ENCODE results near the gene SPAG16. TPM values are rescaled to one million over a fixed set of nuclear protein-coding genes. Genes with fewer than 3 reads are reported as not detected.

The SPAG16 gene
- total and polyA plus RNA-seq, 2 of the 13 experiments (the other 11 are each of a cell fraction or from before 2014, with no cell fraction given): 9.6 to 26.5 TPM

DNA sequence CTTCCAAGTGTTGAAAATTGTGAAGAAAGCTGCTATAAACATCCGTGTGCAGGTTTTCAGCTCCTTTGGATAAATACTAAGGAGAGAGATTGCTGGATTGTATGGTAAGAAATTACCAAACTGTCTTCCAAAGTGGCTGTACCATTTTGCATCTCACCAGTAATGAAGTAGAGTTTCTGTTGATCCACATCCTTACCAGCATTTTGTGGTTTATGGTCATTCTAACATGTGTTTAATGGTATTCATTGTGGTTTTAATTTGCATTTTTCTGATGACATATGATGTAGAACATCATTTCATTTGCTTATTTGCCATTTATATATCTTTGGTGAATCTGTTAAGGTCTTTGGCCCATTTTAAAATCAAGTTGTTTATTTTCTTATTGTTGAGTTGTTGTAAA lies 260.7 kb downstream of the SPAG16 start (continued):
- TF ChIP-seq, protein P1, sequence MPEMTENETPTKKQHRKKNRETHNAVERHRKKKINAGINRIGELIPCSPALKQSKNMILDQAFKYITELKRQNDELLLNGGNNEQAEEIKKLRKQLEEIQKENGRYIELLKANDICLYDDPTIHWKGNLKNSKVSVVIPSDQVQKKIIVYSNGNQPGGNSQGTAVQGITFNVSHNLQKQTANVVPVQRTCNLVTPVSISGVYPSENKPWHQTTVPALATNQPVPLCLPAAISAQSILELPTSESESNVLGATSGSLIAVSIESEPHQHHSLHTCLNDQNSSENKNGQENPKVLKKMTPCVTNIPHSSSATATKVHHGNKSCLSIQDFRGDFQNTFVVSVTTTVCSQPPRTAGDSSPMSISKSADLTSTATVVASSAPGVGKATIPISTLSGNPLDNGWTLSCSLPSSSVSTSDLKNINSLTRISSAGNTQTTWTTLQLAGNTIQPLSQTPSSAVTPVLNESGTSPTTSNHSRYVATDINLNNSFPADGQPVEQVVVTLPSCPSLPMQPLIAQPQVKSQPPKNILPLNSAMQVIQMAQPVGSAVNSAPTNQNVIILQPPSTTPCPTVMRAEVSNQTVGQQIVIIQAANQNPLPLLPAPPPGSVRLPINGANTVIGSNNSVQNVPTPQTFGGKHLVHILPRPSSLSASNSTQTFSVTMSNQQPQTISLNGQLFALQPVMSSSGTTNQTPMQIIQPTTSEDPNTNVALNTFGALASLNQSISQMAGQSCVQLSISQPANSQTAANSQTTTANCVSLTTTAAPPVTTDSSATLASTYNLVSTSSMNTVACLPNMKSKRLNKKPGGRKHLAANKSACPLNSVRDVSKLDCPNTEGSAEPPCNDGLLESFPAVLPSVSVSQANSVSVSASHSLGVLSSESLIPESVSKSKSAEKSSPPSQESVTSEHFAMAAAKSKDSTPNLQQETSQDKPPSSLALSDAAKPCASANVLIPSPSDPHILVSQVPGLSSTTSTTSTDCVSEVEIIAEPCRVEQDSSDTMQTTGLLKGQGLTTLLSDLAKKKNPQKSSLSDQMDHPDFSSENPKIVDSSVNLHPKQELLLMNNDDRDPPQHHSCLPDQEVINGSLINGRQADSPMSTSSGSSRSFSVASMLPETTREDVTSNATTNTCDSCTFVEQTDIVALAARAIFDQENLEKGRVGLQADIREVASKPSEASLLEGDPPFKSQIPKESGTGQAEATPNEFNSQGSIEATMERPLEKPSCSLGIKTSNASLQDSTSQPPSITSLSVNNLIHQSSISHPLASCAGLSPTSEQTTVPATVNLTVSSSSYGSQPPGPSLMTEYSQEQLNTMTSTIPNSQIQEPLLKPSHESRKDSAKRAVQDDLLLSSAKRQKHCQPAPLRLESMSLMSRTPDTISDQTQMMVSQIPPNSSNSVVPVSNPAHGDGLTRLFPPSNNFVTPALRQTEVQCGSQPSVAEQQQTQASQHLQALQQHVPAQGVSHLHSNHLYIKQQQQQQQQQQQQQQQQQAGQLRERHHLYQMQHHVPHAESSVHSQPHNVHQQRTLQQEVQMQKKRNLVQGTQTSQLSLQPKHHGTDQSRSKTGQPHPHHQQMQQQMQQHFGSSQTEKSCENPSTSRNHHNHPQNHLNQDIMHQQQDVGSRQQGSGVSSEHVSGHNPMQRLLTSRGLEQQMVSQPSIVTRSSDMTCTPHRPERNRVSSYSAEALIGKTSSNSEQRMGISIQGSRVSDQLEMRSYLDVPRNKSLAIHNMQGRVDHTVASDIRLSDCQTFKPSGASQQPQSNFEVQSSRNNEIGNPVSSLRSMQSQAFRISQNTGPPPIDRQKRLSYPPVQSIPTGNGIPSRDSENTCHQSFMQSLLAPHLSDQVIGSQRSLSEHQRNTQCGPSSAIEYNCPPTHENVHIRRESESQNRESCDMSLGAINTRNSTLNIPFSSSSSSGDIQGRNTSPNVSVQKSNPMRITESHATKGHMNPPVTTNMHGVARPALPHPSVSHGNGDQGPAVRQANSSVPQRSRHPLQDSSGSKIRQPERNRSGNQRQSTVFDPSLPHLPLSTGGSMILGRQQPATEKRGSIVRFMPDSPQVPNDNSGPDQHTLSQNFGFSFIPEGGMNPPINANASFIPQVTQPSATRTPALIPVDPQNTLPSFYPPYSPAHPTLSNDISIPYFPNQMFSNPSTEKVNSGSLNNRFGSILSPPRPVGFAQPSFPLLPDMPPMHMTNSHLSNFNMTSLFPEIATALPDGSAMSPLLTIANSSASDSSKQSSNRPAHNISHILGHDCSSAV (CRISPR knock-in tag; IDR thresholded peaks at IDR 0.05; ENCODE audit: borderline replicate concordance): no peak

DNA sequence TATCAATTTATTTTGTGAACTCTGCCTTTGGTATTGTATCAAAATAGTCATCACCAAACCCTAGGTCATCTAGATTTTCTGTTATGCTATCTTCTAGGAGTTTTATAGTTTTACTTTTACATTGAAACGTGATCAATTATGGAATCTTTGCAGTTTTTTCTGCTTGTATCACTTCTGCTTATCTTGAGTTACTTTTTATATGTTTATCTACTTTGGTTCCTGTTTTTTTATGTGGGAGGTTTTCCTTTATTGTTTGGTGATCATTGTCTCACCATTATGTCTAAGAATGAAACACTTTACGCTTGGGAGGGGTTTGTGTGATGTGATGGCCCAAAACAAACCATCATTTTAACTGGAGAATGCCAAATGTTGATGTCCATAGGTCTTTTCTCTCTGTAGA lies 261.2 kb downstream of the SPAG16 start:
- no TSS peak for BruUV-seq (replicated peaks)

More for the DNA sequence above, 261.2 kb downstream of the SPAG16 start:
- TF ChIP-seq, protein P2, sequence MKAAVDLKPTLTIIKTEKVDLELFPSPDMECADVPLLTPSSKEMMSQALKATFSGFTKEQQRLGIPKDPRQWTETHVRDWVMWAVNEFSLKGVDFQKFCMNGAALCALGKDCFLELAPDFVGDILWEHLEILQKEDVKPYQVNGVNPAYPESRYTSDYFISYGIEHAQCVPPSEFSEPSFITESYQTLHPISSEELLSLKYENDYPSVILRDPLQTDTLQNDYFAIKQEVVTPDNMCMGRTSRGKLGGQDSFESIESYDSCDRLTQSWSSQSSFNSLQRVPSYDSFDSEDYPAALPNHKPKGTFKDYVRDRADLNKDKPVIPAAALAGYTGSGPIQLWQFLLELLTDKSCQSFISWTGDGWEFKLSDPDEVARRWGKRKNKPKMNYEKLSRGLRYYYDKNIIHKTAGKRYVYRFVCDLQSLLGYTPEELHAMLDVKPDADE (CRISPR knock-in tag; IDR thresholded peaks at IDR 0.05): no peak
- TF ChIP-seq REL (CRISPR knock-in tag; conservative IDR thresholded peaks at IDR 0.05): no peak
- TF ChIP-seq MED1 (CRISPR knock-in tag; IDR thresholded peaks at IDR 0.05): no peak
- H3K36me3 ChIP-seq (replicated peaks in 1 of 2; ENCODE audit: control insufficient read depth in 1 of 2, insufficient read depth in 2 of 2, low read length in 2 of 2): no peaks in the 10 kb centered on the region
- H3K27me3 ChIP-seq (ENCODE audit: control insufficient read depth in 1 of 2, insufficient read depth in 2 of 2, low read length in 2 of 2): no peaks in the 10 kb centered on the region
- H3K4me2 ChIP-seq (ENCODE audit: low read depth, low read length): no peak overlapping the region
- intact Hi-C loops (cut with micrococcal nuclease; ENCODE audit: unreplicated experiment): no loop called here
- ChIA-PET CTCF (ENCODE audit: low intra/inter-chr PET ratio, low total read pairs) (no interaction called here), POLR2A (no interaction called here)
- H3K4me3 ChIP-seq (replicated peaks in 1 of 3; ENCODE audit: insufficient read depth in 1 of 3, low read depth in 2 of 3, low read length in 3 of 3): no peak overlapping the region
- H3K9ac ChIP-seq (ENCODE audit: insufficient read depth, low read depth, low read length): no peak overlapping the region
- no peaks in the 10 kb centered on the region for H3K79me2 ChIP-seq (ENCODE audit: insufficient read depth, low read length)
- no peaks in the 10 kb centered on the region for H4K20me1 ChIP-seq (ENCODE audit: insufficient read depth, low read length)
- FAIRE-seq (no peak), ATAC-seq (no peak), DNase-seq (ENCODE audit: low spot score) (no peak)
- in situ Hi-C loops (cut with HindIII; ENCODE audit: extremely low pct_ligation_motif_present, low pct_unique_long_range_greater_than_20kb): no loop called here
- H3K4me1 ChIP-seq (ENCODE audit: insufficient read depth, low read length): no peaks in the 10 kb centered on the region
- H2AFZ ChIP-seq (ENCODE audit: low read length): no peak overlapping the region
- H3K27ac ChIP-seq (ENCODE audit: extremely low read length, insufficient read depth, low read length): no peak overlapping the region
- WGBS (ENCODE audit: low lambda C conversion rate): 1% methylated on average over 2 of the region's 2 CpGs
- peaks cover 19% of the 10 kb centered on the region; the same call in 1 of the 2 replicates for H3K9me3 ChIP-seq (ENCODE audit: low read length)
